H9 (cell line): ENCODE data around the gene ZFP57. TPM values are rescaled to one million over a fixed set of nuclear protein-coding genes. Genes with fewer than 3 reads are reported as not detected.

Experiments
- DNase-seq: peaks from one replicate; pipeline ENCODE4 v3.0.0-alpha.2; 2017
- H2AFZ ChIP-seq: one replicate; pipeline ENCODE4 v1.6.1; 2013; ENCODE audit warnings: mild to moderate bottlenecking, low read length, control low read depth, moderate library complexity
- H2AK5ac ChIP-seq: 2 replicates; pipeline ENCODE4 v1.6.1; 2013; ENCODE audit warnings: low read length, control low read depth, mixed read lengths; ENCODE audit not compliant: insufficient read length
- H2BK120ac ChIP-seq: one replicate; pipeline ENCODE4 v1.6.1; 2013; ENCODE audit warnings: low read depth, mild to moderate bottlenecking, low read length, control low read depth, inconsistent platforms; ENCODE audit not compliant: poor library complexity, severe bottlenecking
- H2BK12ac ChIP-seq: 2 replicates; pipeline ENCODE4 v1.6.1; 2013; ENCODE audit warnings: low read length, control low read depth, mixed read lengths, low read depth; ENCODE audit not compliant: insufficient read length
- H2BK15ac ChIP-seq: 2 replicates; pipeline ENCODE4 v1.6.1; 2013; ENCODE audit warnings: low read depth, low read length, control low read depth
- H2BK20ac ChIP-seq: one replicate; pipeline ENCODE4 v1.6.1; 2013; ENCODE audit warnings: low read depth, mild to moderate bottlenecking, low read length, control low read depth, inconsistent platforms; ENCODE audit not compliant: poor library complexity, severe bottlenecking
- H2BK5ac ChIP-seq: 2 replicates; pipeline ENCODE4 v1.6.1; 2013; ENCODE audit warnings: low read length, control low read depth, mixed read lengths; ENCODE audit not compliant: insufficient read length
- H3K14ac ChIP-seq: 2 replicates; pipeline ENCODE4 v1.6.1; 2013; ENCODE audit warnings: low read length, control low read depth; ENCODE audit not compliant: insufficient read depth
- H3K18ac ChIP-seq: 2 replicates; pipeline ENCODE4 v1.6.1; 2013; ENCODE audit warnings: low read depth, mild to moderate bottlenecking, mixed read lengths, low read length, control low read depth; ENCODE audit not compliant: insufficient read length
- H3K23ac ChIP-seq: 2 replicates; pipeline ENCODE4 v1.6.1; 2013; ENCODE audit warnings: low read length, control low read depth, mixed read lengths, low read depth; ENCODE audit not compliant: insufficient read length
- H3K23me2 ChIP-seq: 2 replicates; pipeline ENCODE4 v1.6.1; 2013; ENCODE audit warnings: low read depth, mild to moderate bottlenecking, mixed read lengths, low read length, control low read depth; ENCODE audit not compliant: insufficient read length, poor library complexity, severe bottlenecking
- H3K27ac ChIP-seq: 2 replicates; pipeline ENCODE4 v1.5.1; 2013; ENCODE audit warnings: low read length, control low read depth, mixed read lengths, low read depth; ENCODE audit not compliant: insufficient read length
- H3K27me3 ChIP-seq: 2 replicates; pipeline ENCODE4 v1.6.1; 2013; ENCODE audit warnings: low read length, control low read depth, inconsistent platforms; ENCODE audit not compliant: insufficient read depth
- H3K4ac ChIP-seq: 2 replicates; pipeline ENCODE4 v1.6.1; 2013; ENCODE audit warnings: low read depth, mild to moderate bottlenecking, control low read depth, inconsistent platforms, low read length, moderate library complexity
- H3K4me1 ChIP-seq: 2 replicates; pipeline ENCODE4 v1.6.1; 2013; ENCODE audit warnings: low read length, control low read depth, inconsistent platforms; ENCODE audit not compliant: insufficient read depth
- H3K4me2 ChIP-seq: 2 replicates; pipeline ENCODE4 v1.6.1; 2013; ENCODE audit warnings: low read length, control low read depth, mixed read lengths; ENCODE audit not compliant: insufficient read length, insufficient read depth
- H3K56ac ChIP-seq: 2 replicates; pipeline ENCODE4 v1.6.1; 2013; ENCODE audit warnings: low read depth, mild to moderate bottlenecking, mixed read lengths, low read length, control low read depth; ENCODE audit not compliant: insufficient read length
- H3K79me1 ChIP-seq: 2 replicates; pipeline ENCODE4 v1.6.1; 2013; ENCODE audit warnings: low read depth, mild to moderate bottlenecking, moderate library complexity, low read length, control low read depth, inconsistent platforms; ENCODE audit not compliant: insufficient read depth, poor library complexity, severe bottlenecking
- H3K79me2 ChIP-seq: 2 replicates; pipeline ENCODE4 v1.6.1; 2013; ENCODE audit warnings: low read length, control low read depth, inconsistent platforms; ENCODE audit not compliant: insufficient read depth
- H3K9ac ChIP-seq: 2 replicates; pipeline ENCODE4 v1.6.1; 2013; ENCODE audit warnings: low read length, control low read depth, mixed read lengths; ENCODE audit not compliant: insufficient read length; ENCODE audit errors: extremely low read depth
- H3K9me3 ChIP-seq: one replicate; pipeline ENCODE4 v1.6.1; 2013; ENCODE audit warnings: low read depth, low read length, inconsistent platforms; ENCODE audit not compliant: control insufficient read depth
- H3T11ph ChIP-seq: one replicate; pipeline ENCODE4 v1.6.1; 2013; ENCODE audit warnings: mild to moderate bottlenecking, low read length, control low read depth, inconsistent platforms
- H4K20me1 ChIP-seq: one replicate; pipeline ENCODE4 v1.6.1; 2013; ENCODE audit not compliant: control insufficient read depth, insufficient read length, insufficient read depth
- H4K5ac ChIP-seq: 2 replicates; pipeline ENCODE4 v1.6.1; 2013; ENCODE audit warnings: low read depth, mild to moderate bottlenecking, mixed read lengths, low read length, control low read depth; ENCODE audit not compliant: insufficient read length
- H4K8ac ChIP-seq: replicated peaks from 2 replicates; pipeline ENCODE4 v1.6.1; 2013; ENCODE audit warnings: low read length, control low read depth, mixed read lengths, low read depth; ENCODE audit not compliant: insufficient read length
- H4K91ac ChIP-seq: 2 replicates; pipeline ENCODE4 v1.6.1; 2013; ENCODE audit warnings: low read depth, mild to moderate bottlenecking, moderate library complexity, mixed read lengths, low read length, control low read depth; ENCODE audit not compliant: insufficient read length
- H3K27ac Mint-ChIP-seq, 3 experiments: 2 replicates in 2 of 3; 3 replicates in 1 of 3; pipeline ENCODE4 v1.8.0; 2020 to 2021; ENCODE audit warnings: mixed read lengths in 3 of 3, mild to moderate bottlenecking in 1 of 3, moderate library complexity in 1 of 3
- H3K27me3 Mint-ChIP-seq: 2 replicates; pipeline ENCODE4 v1.8.0; 2021; ENCODE audit warnings: low read depth, mild to moderate bottlenecking, moderate library complexity, mixed read lengths
- H3K36me3 Mint-ChIP-seq, 3 experiments: 2 replicates in 2 of 3; 3 replicates in 1 of 3; pipeline ENCODE4 v1.8.0; 2020 to 2021; ENCODE audit warnings: low read depth in 3 of 3, mixed read lengths in 3 of 3; ENCODE audit not compliant: insufficient read depth in 1 of 3
- H3K4me1 Mint-ChIP-seq, 2 experiments: 2 replicates each; pipeline ENCODE4 v1.8.0; 2020; ENCODE audit warnings: mixed read lengths in 2 of 2
- H3K4me3 Mint-ChIP-seq, 2 experiments: 2 replicates in 1 of 2; 3 replicates in 1 of 2; pipeline ENCODE4 v1.8.0; 2020 to 2021; ENCODE audit warnings: mild to moderate bottlenecking in 2 of 2, mixed read lengths in 2 of 2, moderate library complexity in 1 of 2
- H3K9me3 Mint-ChIP-seq, 2 experiments: 2 replicates in 1 of 2; 3 replicates in 1 of 2; pipeline ENCODE4 v1.8.0; 2020; ENCODE audit warnings: mild to moderate bottlenecking in 2 of 2, mixed read lengths in 2 of 2, moderate library complexity in 1 of 2
- WGBS: extraction: QIAGEN DNeasy Blood & Tissue Kit; methylation state at CpG from one replicate; pipeline ENCODE4 v1.1.7; 2013; ENCODE audit warnings: missing lambda C conversion rate, low lambda C conversion rate, mixed read lengths; ENCODE audit not compliant: insufficient read length; ENCODE audit errors: extremely low coverage; 5-methylcytosine and 5-hydroxymethylcytosine counted together
- total RNA-seq: library from RNA; stranded (reverse); gene quantifications from 2 replicates; pipeline ENCODE4 v1.2.1, GENCODE V29; 2021
- TF ChIP-seq, protein P1 (sequence below): fragments of 200-600 bp; sonication (generic); conservative IDR thresholded peaks from 3 replicates; pipeline ENCODE4 v1.8.0; 2021; ENCODE audit warnings: antibody characterized with exemption, mild to moderate bottlenecking

ZFP57 gene
- total RNA-seq, 1 experiment from 2014 or later = 1.7 TPM

DNA sequence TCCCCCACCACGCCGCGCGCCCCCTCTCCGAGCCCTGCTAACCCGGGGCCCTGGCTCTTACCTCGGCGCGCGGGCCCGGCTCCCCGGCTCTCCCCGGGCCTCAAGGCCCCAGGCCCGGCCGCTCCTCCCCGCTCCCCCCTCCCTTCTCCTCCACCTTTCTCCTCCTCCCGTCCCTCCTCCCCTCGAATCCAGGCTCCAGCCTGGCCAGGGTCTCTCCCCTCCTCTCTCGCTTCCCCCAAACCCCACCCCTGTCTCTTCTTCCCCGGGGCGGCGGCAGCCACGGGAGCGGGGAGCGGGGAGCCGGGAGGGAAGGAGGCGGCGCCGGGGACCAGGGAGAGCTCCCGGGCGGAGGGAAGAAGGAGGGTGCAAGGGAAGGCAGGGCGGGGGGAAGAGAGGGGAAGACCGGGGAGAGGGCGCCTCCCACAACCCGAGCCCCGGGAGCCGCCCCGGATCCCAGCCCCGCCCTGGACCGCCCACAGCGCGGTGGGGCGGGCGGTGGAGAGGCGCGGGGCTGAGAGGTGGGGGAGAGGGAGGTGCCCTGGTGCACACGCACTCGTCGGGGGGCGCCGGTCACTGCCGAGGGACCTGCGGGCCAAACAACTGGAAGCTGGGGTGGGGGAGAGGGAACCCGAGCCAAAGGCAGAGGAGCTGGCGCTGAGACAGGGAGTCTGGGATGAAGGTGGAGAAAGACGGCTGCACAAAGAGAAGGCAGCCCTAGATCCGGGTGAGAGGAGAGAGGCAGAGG, 48.0 kb downstream of the ZFP57 start, which contains the start of gene GABBR1:
GABBR1 (minus strand) TSS at position 395 of the 745 bp plus-strand sequence. CDS start 798 bp downstream, outside the sequence.
- peak; percentile 89 for DNase-seq
- Mint-ChIP-seq H3K4me1 (peaks cover 55 to 60% of the 10 kb centered on the region in 2 experiments), H3K36me3 (peaks cover 0 to 17% (median 9%) of the 10 kb centered on the region in 3 experiments; a peak in 5 of 7 replicates), H3K27ac (peak within 1 kb of the TSS; percentile 62 to 96 (median 87)), H3K4me3 (peak within 1 kb of the TSS; percentile 88 to 92), H3K27me3 (no peaks in the 10 kb centered on the region; the same call in none of the 2 replicates), H3K9me3 (peaks cover 0 to 5% of the 10 kb centered on the region in 2 experiments; a peak in 2 of 5 replicates)
- peak within 1 kb of the TSS; percentile 27 for H3K9ac ChIP-seq
- H2AFZ ChIP-seq = no peak within 1 kb of the TSS
- H3K27me3 ChIP-seq = no peaks in the 10 kb centered on the region
- H3K4ac ChIP-seq = no peak within 1 kb of the TSS
- H3K9me3 ChIP-seq = no peaks in the 10 kb centered on the region
- H2AK5ac ChIP-seq = no peak within 1 kb of the TSS
- H2BK15ac ChIP-seq = no peak within 1 kb of the TSS
- no peak within 1 kb of the TSS for H3K27ac ChIP-seq
- no peak within 1 kb of the TSS for H2BK12ac ChIP-seq
- no peak within 1 kb of the TSS for H3T11ph ChIP-seq
- peak within 1 kb of the TSS; percentile 8 for H3K18ac ChIP-seq
- TF ChIP-seq, protein P1, sequence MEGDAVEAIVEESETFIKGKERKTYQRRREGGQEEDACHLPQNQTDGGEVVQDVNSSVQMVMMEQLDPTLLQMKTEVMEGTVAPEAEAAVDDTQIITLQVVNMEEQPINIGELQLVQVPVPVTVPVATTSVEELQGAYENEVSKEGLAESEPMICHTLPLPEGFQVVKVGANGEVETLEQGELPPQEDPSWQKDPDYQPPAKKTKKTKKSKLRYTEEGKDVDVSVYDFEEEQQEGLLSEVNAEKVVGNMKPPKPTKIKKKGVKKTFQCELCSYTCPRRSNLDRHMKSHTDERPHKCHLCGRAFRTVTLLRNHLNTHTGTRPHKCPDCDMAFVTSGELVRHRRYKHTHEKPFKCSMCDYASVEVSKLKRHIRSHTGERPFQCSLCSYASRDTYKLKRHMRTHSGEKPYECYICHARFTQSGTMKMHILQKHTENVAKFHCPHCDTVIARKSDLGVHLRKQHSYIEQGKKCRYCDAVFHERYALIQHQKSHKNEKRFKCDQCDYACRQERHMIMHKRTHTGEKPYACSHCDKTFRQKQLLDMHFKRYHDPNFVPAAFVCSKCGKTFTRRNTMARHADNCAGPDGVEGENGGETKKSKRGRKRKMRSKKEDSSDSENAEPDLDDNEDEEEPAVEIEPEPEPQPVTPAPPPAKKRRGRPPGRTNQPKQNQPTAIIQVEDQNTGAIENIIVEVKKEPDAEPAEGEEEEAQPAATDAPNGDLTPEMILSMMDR = no peak
- WGBS = no CpG with 5 or more reads among the region's 57 CpGs
- H4K91ac ChIP-seq = no peak within 1 kb of the TSS
- H3K79me1 ChIP-seq = no peaks in the 10 kb centered on the region
- H4K5ac ChIP-seq = no peak within 1 kb of the TSS
- no peaks in the 10 kb centered on the region; the same call in 1 of the 2 replicates for H3K79me2 ChIP-seq
- peak within 1 kb of the TSS; percentile 0; the same call in 1 of the 2 replicates for H3K14ac ChIP-seq
- H2BK5ac ChIP-seq = no peak within 1 kb of the TSS
- H2BK20ac ChIP-seq = no peak within 1 kb of the TSS
- peaks cover 4% of the 10 kb centered on the region; the same call in 1 of the 2 replicates for H3K4me1 ChIP-seq
- H3K56ac ChIP-seq = no peak within 1 kb of the TSS
- H3K4me2 ChIP-seq = peak within 1 kb of the TSS; percentile 93
- no peak within 1 kb of the TSS for H2BK120ac ChIP-seq
- no peak within 1 kb of the TSS for H3K23ac ChIP-seq
- no peaks in the 10 kb centered on the region for H4K20me1 ChIP-seq
- H3K23me2 ChIP-seq = peaks cover 36% of the 10 kb centered on the region
- H4K8ac ChIP-seq = no peak within 1 kb of the TSS
